MCF 10A (cell line): ENCODE measurements around the gene TMEM94. TPM values are rescaled to one million over a fixed set of nuclear protein-coding genes. Genes with fewer than 3 reads are reported as not detected.
A peak's percentile ranks its signal among the peaks of the same experiment; 100 is the strongest.

ENCODE experiments used
- BruUV-seq: library from RNA; stranded (reverse); fragments of 400-500 nt; replicated peaks from 2 replicates; lab custom pipeline; 2021; lab: Mats Ljungman, UMichigan
- CTCF ChIA-PET: fragments of 300-600 bp; sonication (Branson Sonifier 250); formaldehyde crosslinking; extraction: SDS; loops from one replicate; lab custom pipeline; 2021; ENCODE audit warnings: antibody characterized with exemption, inconsistent platforms; lab: Yijun Ruan, JAX
- POLR2A ChIA-PET: fragments of 300-600, 350-650 bp; sonication (Branson Sonifier 250); formaldehyde crosslinking; extraction: SDS; loops from one replicate; lab custom pipeline; 2020; ENCODE audit warnings: antibody characterized with exemption, inconsistent platforms; lab: Yijun Ruan, JAX
- DNase-seq: peaks from one replicate; pipeline ENCODE4 v3.0.0-alpha.2; 2018; ENCODE audit not compliant: unreplicated experiment
- H3K27ac Mint-ChIP-seq: one replicate; pipeline ENCODE4 v1.8.0; 2022; ENCODE audit warnings: mild to moderate bottlenecking, low read depth, mixed read lengths; ENCODE audit not compliant: unreplicated experiment
- H3K27me3 Mint-ChIP-seq: one replicate; pipeline ENCODE4 v1.8.0; 2022; ENCODE audit warnings: mixed read lengths; ENCODE audit not compliant: insufficient read depth, unreplicated experiment
- H3K36me3 Mint-ChIP-seq: one replicate; pipeline ENCODE4 v1.8.0; 2022; ENCODE audit warnings: mild to moderate bottlenecking, moderate library complexity, mixed read lengths; ENCODE audit not compliant: insufficient read depth, unreplicated experiment
- H3K4me1 Mint-ChIP-seq: one replicate; pipeline ENCODE4 v1.8.0; 2022; ENCODE audit warnings: mixed read lengths; ENCODE audit not compliant: insufficient read depth, unreplicated experiment
- H3K4me3 Mint-ChIP-seq: one replicate; pipeline ENCODE4 v1.8.0; 2022; ENCODE audit warnings: mild to moderate bottlenecking, moderate library complexity, mixed read lengths; ENCODE audit not compliant: unreplicated experiment
- H3K9me3 Mint-ChIP-seq: one replicate; pipeline ENCODE4 v1.8.0; 2022; ENCODE audit warnings: mixed read lengths; ENCODE audit not compliant: unreplicated experiment
- CTCF ChIP-seq: fragments of 200-600 bp; IDR thresholded peaks from one replicate; pipeline ENCODE4 v1.8.0; 2022; ENCODE audit warnings: antibody characterized with exemption, mild to moderate bottlenecking; ENCODE audit not compliant: unreplicated experiment
- intact Hi-C: fragments of 100-400 bp; cut with micrococcal nuclease; formaldehyde crosslinking; loops from 2 replicates; pipeline ENCODE4 v1.14.1; 2022
- total RNA-seq: library from RNA; stranded (reverse); gene quantifications from 2 replicates; pipeline ENCODE4 v1.2.3, GENCODE V29; 2022

Gene TMEM94
- total RNA-seq, 1 experiment from 2014 or later = 42.8 TPM

DNA sequence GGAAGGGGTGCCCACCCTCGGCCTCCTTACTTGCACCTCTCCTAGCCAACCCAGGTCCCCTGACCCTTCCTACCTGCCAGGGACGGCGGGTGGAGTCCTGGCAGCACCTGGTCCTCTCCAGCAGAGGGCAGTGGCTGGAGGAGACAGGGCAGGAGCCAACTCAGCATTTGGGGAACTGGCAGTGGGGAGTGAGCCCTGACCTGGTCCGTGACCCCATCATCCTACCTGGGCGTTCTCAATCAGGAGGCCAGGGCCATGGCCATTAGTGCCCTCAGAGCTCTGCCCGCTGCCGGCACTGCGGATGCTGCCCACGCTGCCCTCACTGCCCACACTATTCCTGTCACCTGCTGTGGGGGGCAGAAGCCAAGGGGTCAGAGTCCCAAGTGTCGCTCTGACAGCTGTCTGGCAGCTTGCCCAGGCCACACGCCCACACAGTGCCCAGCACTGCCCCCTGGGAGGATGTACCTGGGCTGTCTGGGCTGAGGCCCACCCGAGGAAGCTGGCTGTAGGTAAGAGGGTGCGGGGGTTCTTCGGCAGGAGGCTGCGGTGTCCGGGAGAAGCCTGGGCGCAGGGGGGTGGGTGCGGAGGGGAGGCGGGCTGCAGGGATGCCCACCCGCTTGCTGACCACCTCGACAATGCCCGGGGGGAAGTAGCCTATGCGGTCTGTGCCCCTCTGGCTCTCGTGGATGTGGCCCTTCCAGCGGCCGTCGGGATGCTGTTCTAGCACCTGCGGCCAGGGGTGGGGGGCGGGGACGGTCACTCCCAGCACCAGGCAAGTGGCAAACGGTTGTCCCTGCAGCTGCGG, 48.1 kb downstream of the TMEM94 start:
- ChIA-PET POLR2A (interaction anchor here (0.7 to 1.6 kb wide), 2 partner anchors 21 to 102 kb away, joined by 3 to 10 read pairs; partner anchors contain the start of gene LLGL2), CTCF (interaction anchor here (0.6 to 1.5 kb wide), 7 partner anchors 11 to 129 kb away, joined by 3 to 4 read pairs (median 3); partner anchors contain the start of gene LLGL2)
- Mint-ChIP-seq H3K4me3 (no peak overlapping the region), H3K27me3 (no peaks in the 10 kb centered on the region), H3K9me3 (no peaks in the 10 kb centered on the region), H3K27ac (no peak overlapping the region), H3K36me3 (peaks cover 29% of the 10 kb centered on the region), H3K4me1 (peaks cover 6% of the 10 kb centered on the region)
- peak; percentile 55 for DNase-seq
- TF ChIP-seq CTCF = peak; percentile 68
- intact Hi-C loops = loop anchor here (1.0 kb wide), 1 partner anchor 78 kb away; no protein-coding TSS in a partner anchor
- no TSS peak for BruUV-seq

DNA sequence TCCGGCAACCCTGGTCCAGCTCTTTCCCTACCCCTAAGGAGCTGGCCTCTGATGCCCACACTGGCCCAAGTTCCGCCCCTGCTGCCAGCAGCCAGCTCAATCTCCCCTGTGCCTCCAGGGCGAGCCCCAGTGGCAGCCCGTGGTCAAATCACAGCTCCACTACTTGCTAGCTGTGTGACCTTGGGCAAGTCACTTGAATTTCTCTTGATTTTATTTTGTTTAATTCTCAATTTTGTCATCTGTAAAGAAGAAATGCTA, 48.6 kb downstream of the TMEM94 start:
- POLR2A ChIA-PET = interaction anchor here (0.7 kb wide), 1 partner anchor 102 kb away, joined by 3 read pairs; no protein-coding TSS in a partner anchor
- H3K27ac Mint-ChIP-seq = no peak overlapping the region
- H3K36me3 Mint-ChIP-seq = peaks cover 33% of the 10 kb centered on the region

DNA sequence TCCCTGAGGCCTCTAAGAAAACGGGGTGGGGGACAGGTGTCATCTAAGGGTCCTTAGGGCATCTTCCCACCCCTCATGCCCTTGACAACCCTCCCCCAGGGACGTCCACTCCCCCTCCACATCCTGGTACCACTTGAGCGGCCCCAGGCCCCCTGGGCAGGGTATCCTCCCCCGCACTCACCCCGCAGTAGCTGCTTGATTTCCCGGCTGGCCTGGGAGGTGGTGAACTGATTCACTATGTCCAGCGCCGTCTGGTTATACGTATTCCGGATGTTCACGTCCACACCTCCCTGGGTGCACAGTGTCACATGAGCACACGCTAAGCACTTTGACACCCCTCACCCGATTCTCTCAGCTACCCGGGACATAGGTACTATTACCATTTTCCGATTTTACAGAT, 49.2 kb downstream of the TMEM94 start:
- CTCF ChIA-PET = interaction anchor here (0.5 to 1.2 kb wide), 7 partner anchors 19 to 511 kb away, joined by 3 to 5 read pairs (median 3); partner anchors contain the start of gene LLGL2
- no peak for DNase-seq
- Mint-ChIP-seq H3K9me3 (no peaks in the 10 kb centered on the region), H3K27ac (no peak overlapping the region), H3K4me3 (no peak overlapping the region), H3K27me3 (no peaks in the 10 kb centered on the region), H3K36me3 (peaks cover 33% of the 10 kb centered on the region), H3K4me1 (peaks cover 10% of the 10 kb centered on the region)
- intact Hi-C loops = no loop called here
- no peak for TF ChIP-seq CTCF
- POLR2A ChIA-PET = no interaction called here
- BruUV-seq = no TSS peak

More for the DNA sequence above, 48.6 kb downstream of the TMEM94 start:
- intact Hi-C loops = no loop called here
- no peak for TF ChIP-seq CTCF
- Mint-ChIP-seq H3K4me1 (peaks cover 10% of the 10 kb centered on the region), H3K27me3 (no peaks in the 10 kb centered on the region), H3K9me3 (no peaks in the 10 kb centered on the region), H3K4me3 (no peak overlapping the region)
- CTCF ChIA-PET = interaction anchor here (0.6 to 1.5 kb wide), 5 partner anchors 20 to 153 kb away, joined by 3 to 4 read pairs (median 4); partner anchors contain the start of gene LLGL2
- DNase-seq = no peak
- BruUV-seq = no TSS peak

- no TSS peak for BruUV-seq
- TF ChIP-seq CTCF = no peak
- Mint-ChIP-seq H3K4me1 (peaks cover 10% of the 10 kb centered on the region), H3K9me3 (no peaks in the 10 kb centered on the region), H3K4me3 (no peak overlapping the region), H3K27me3 (no peaks in the 10 kb centered on the region), H3K27ac (no peak overlapping the region), H3K36me3 (peaks cover 37% of the 10 kb centered on the region)
- DNase-seq = no peak
- intact Hi-C loops = no loop called here
- ChIA-PET POLR2A (interaction anchor here (0.6 kb wide), 1 partner anchor 100 kb away, joined by 3 read pairs; the partner anchor contains the start of gene GRB2), CTCF (interaction anchor here (0.6 to 1.1 kb wide), 4 partner anchors 32 to 511 kb away, joined by 3 to 5 read pairs (median 3); no protein-coding TSS in a partner anchor)
These were observed 49.7 kb downstream of the TMEM94 start for GRCh38 chr17:75506134-75506533.
